Brain microvascular endothelial cell (primary cell): Measurements from ENCODE around the gene STK39.
"Not testable (repeated sequence)": the region's sequence is repeated elsewhere in the genome, so short reads cannot be mapped to it uniquely, and the experiment has no call there.

ENCODE experiments used
- DNase-seq: peaks from one replicate; pipeline ENCODE4 v3.0.0-alpha.2; 2020
- H3K27ac ChIP-seq: fragments of 250-450 bp; sonication (Bioruptor Pico); 2 replicates; pipeline ENCODE4 v1.5.1; 2020; ENCODE audit warnings: mild to moderate bottlenecking, moderate library complexity
- H3K27me3 ChIP-seq: fragments of 250-450 bp; sonication (Bioruptor Pico); replicated peaks from 2 replicates; pipeline ENCODE4 v1.5.1; 2020; ENCODE audit warnings: mild to moderate bottlenecking
- H3K36me3 ChIP-seq: fragments of 250-450 bp; sonication (Bioruptor Pico); replicated peaks from 2 replicates; pipeline ENCODE4 v1.5.1; 2020; ENCODE audit warnings: mild to moderate bottlenecking
- H3K4me3 ChIP-seq: 2 replicates; pipeline ENCODE4 v1.5.1; 2011; ENCODE audit warnings: low read depth, mild to moderate bottlenecking, control low read depth, low read length, moderate library complexity
- in situ Hi-C: cut with HindIII; loops from 2 replicates; pipeline ENCODE4 v1.10.0; 2017; ENCODE audit warnings: low sequenced_read_pairs, low pct_ligation_motif_present
- TF ChIP-seq, protein P1 (sequence below): IDR thresholded peaks from 2 replicates; pipeline ENCODE4 v1.5.1; 2011; ENCODE audit warnings: low read depth, mild to moderate bottlenecking, moderate library complexity, low read length, control low read depth, inconsistent platforms; ENCODE audit errors: missing control alignments

STK39 gene

GRCh38 chr2:168084288-168084687 is 163.1 kb downstream of the STK39 start:
- TF ChIP-seq, protein P1, sequence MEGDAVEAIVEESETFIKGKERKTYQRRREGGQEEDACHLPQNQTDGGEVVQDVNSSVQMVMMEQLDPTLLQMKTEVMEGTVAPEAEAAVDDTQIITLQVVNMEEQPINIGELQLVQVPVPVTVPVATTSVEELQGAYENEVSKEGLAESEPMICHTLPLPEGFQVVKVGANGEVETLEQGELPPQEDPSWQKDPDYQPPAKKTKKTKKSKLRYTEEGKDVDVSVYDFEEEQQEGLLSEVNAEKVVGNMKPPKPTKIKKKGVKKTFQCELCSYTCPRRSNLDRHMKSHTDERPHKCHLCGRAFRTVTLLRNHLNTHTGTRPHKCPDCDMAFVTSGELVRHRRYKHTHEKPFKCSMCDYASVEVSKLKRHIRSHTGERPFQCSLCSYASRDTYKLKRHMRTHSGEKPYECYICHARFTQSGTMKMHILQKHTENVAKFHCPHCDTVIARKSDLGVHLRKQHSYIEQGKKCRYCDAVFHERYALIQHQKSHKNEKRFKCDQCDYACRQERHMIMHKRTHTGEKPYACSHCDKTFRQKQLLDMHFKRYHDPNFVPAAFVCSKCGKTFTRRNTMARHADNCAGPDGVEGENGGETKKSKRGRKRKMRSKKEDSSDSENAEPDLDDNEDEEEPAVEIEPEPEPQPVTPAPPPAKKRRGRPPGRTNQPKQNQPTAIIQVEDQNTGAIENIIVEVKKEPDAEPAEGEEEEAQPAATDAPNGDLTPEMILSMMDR, result no peak
- Histone ChIP-seq H3K36me3 (no peaks in the 10 kb centered on the region), H3K27me3 (no peaks in the 10 kb centered on the region), H3K4me3 (no peak overlapping the region), H3K27ac (no peak overlapping the region)
- in situ Hi-C loops, result no loop called here
- DNase-seq, result no peak

- H3K27ac ChIP-seq, H3K27me3 ChIP-seq, H3K4me3 ChIP-seq, in situ Hi-C loops, DNase-seq, H3K36me3 ChIP-seq: not testable (repeated sequence)
Measured at GRCh38 chr2:168081452-168081851, 165.9 kb downstream of the STK39 start.

- Histone ChIP-seq H3K36me3 (no peaks in the 10 kb centered on the region), H3K27ac (no peak overlapping the region), H3K4me3 (no peak overlapping the region), H3K27me3 (no peaks in the 10 kb centered on the region)
- DNase-seq, result no peak
- in situ Hi-C loops, result no loop called here
- TF ChIP-seq, protein P1, result no peak
Measured at GRCh38 chr2:168079236-168079635, 168.2 kb downstream of the STK39 start.

DNA sequence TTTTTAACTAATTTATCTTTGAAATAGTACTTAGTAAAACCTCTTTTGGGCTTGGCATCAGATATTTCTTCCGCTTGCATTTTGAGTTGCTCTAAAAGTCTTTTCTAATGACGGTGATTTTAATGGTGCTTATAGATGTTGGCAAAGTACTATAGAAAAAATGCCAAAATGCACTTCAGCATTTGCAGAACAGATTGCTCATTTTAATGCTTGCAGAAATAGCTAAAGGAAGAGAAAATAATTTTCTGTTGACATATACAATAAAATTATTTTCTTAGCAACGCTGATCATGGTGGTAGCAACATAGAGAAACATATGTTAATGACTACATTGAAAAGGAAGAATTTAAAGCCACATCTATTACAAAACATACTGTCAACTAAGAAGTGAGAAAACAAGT is 170.7 kb downstream of the STK39 start:
- no peak overlapping the region for H3K27ac ChIP-seq
- H3K27me3 ChIP-seq, result no peaks in the 10 kb centered on the region
- no peaks in the 10 kb centered on the region for H3K36me3 ChIP-seq
- DNase-seq, result no peak
- in situ Hi-C loops, result no loop called here
- TF ChIP-seq, protein P1, result no peak
- H3K4me3 ChIP-seq, result no peak overlapping the region

DNA sequence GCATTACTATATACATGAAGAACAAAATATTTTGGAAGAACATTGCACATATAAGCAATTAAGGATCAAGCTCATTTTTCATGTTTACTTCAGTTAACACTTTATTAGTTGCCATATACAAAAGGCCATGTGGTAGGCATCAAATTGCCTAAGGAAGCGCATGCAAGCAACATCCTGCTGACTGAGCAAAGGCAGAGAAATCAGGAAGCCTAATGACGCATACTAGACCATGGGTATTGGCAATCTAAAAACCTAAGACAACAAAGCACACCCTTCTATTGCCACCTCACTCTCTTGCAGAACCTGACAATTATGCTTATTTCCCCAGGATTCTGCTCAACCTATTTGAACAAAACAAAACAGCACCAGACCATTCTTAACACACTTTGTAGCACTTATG is 171.9 kb downstream of the STK39 start:
- TF ChIP-seq, protein P1, result no peak
- no peak for DNase-seq
- H3K27ac ChIP-seq, result no peak overlapping the region
- no peak overlapping the region for H3K4me3 ChIP-seq
- peaks cover 3% of the 10 kb centered on the region for H3K36me3 ChIP-seq
- in situ Hi-C loops, result no loop called here
- H3K27me3 ChIP-seq, result no peaks in the 10 kb centered on the region

- TF ChIP-seq, protein P1, result no peak
- no peak for DNase-seq
- in situ Hi-C loops, result no loop called here
- Histone ChIP-seq H3K36me3 (peaks cover 3% of the 10 kb centered on the region), H3K27ac (no peak overlapping the region), H3K27me3 (no peaks in the 10 kb centered on the region), H3K4me3 (no peak overlapping the region)
Measured at GRCh38 chr2:168072626-168073303, 174.6 kb downstream of the STK39 start.
